ENCODE results near the gene SDK1.
"Not testable (repeated sequence)": the region's sequence is repeated elsewhere in the genome, so short reads cannot be mapped to it uniquely, and the experiment has no call there.

The SDK1 gene

GRCh38 chr7:4314316-4314715 is 1013.3 kb downstream of the SDK1 start:
- not testable (repeated sequence) for H3K36me3 ChIP-seq (ENCODE audit: control insufficient read depth in 1 of 2, insufficient read depth in 2 of 2, low read length in 2 of 2); H3K14ac ChIP-seq (ENCODE audit: low read length); H3K27me3 ChIP-seq (ENCODE audit: insufficient read depth, low read length); DNase-seq; H2AFZ ChIP-seq (ENCODE audit: insufficient read depth, low read length, poor library complexity); H3K79me2 ChIP-seq (ENCODE audit: control insufficient read depth, insufficient read depth, low read length, poor library complexity); H4K8ac ChIP-seq (ENCODE audit: low read depth, low read length); H3K79me1 ChIP-seq (ENCODE audit: low read length); H4K91ac ChIP-seq (ENCODE audit: low read depth, low read length); H3K23ac ChIP-seq (ENCODE audit: low read length); H4K12ac ChIP-seq (ENCODE audit: low read depth, low read length); H2BK120ac ChIP-seq (ENCODE audit: insufficient read depth, low read length, poor library complexity); H3K4me2 ChIP-seq (ENCODE audit: low read length); H2BK5ac ChIP-seq (ENCODE audit: low read depth, low read length, poor library complexity); H3K27ac ChIP-seq (ENCODE audit: low read depth, low read length); H3K9ac ChIP-seq (ENCODE audit: low read length); H2BK12ac ChIP-seq (ENCODE audit: low read length); H3K4me3 ChIP-seq (ENCODE audit: low read depth, low read length); H3K4me1 ChIP-seq (ENCODE audit: control insufficient read depth in 1 of 2, insufficient read depth in 2 of 2, low read length in 2 of 2); H3K4ac ChIP-seq (ENCODE audit: low read depth, low read length); H3K18ac ChIP-seq (ENCODE audit: low read length); H2AK5ac ChIP-seq (ENCODE audit: low read length)
- peaks cover 14% of the 10 kb centered on the region for H3K9me3 ChIP-seq (ENCODE audit: insufficient read depth, low read depth, low read length)
- WGBS (ENCODE audit: extremely low coverage, insufficient coverage, insufficient read length), result no CpG with 5 or more reads among the region's 16 CpGs

Measured in trophoblast cell (in vitro differentiated cells and primary cell).